NCI-H2196 treated with DMSO at 0.1 percent for 48 hours (cell line): ENCODE measurements around the gene NRBF2.

Experiments used
- DNase-seq: peaks from one replicate; lab custom pipeline; 2025; ENCODE audit not compliant: unreplicated experiment; lab: John Stamatoyannopoulos, UW

NRBF2 gene

GRCh38 chr10:63157845-63158624 is 24.9 kb downstream of the NRBF2 start:
- DNase-seq = peak; percentile 26

- no peak for DNase-seq
These were observed 28.5 kb downstream of the NRBF2 start for GRCh38 chr10:63161592-63161991.

GRCh38 chr10:63164166-63164623 is 31.1 kb downstream of the NRBF2 start:
- no peak for DNase-seq

- DNase-seq = no peak
These were observed 32.1 kb downstream of the NRBF2 start for GRCh38 chr10:63165249-63165648.

GRCh38 chr10:63166742-63167258 is 33.7 kb downstream of the NRBF2 start:
- DNase-seq = peak; percentile 4

GRCh38 chr10:63168821-63169462 is 35.8 kb downstream of the NRBF2 start:
- no peak for DNase-seq

- no peak for DNase-seq
These were observed 36.5 kb downstream of the NRBF2 start for GRCh38 chr10:63169624-63170023.

- DNase-seq = no peak
These were observed 38.2 kb downstream of the NRBF2 start for GRCh38 chr10:63171255-63171855.

- DNase-seq = no peak
These were observed 38.8 kb downstream of the NRBF2 start for GRCh38 chr10:63171926-63172325.

- no peak for DNase-seq
These were observed 40.5 kb downstream of the NRBF2 start for GRCh38 chr10:63173468-63174232.

- no peak for DNase-seq
These were observed 42.4 kb downstream of the NRBF2 start for GRCh38 chr10:63175534-63175933.

GRCh38 chr10:63192826-63193225 is 59.7 kb downstream of the NRBF2 start:
- DNase-seq = no peak

GRCh38 chr10:63197344-63198092 is 64.4 kb downstream of the NRBF2 start:
- no peak for DNase-seq

GRCh38 chr10:63199716-63200115 is 66.6 kb downstream of the NRBF2 start:
- DNase-seq = no peak

GRCh38 chr10:63200431-63200830 is 67.3 kb downstream of the NRBF2 start:
- no peak for DNase-seq

GRCh38 chr10:63201118-63201517 is 68.0 kb downstream of the NRBF2 start:
- no peak for DNase-seq
